Stimulated activated CD4-positive, alpha-beta T cell treated with anti-CD3 and anti-CD28 coated beads, Interleukin-1b, Interleukin-23, amount 100 ng/mL, for 1 hour (primary cell): ENCODE results near the gene HNRNPU.

ENCODE experiments used
- DNase-seq, 2 donors: peaks; one replicate each; pipeline ENCODE4 v3.0.0-alpha.2; 2020; ENCODE audit warnings: low read depth in 2 of 2

The HNRNPU gene

DNA sequence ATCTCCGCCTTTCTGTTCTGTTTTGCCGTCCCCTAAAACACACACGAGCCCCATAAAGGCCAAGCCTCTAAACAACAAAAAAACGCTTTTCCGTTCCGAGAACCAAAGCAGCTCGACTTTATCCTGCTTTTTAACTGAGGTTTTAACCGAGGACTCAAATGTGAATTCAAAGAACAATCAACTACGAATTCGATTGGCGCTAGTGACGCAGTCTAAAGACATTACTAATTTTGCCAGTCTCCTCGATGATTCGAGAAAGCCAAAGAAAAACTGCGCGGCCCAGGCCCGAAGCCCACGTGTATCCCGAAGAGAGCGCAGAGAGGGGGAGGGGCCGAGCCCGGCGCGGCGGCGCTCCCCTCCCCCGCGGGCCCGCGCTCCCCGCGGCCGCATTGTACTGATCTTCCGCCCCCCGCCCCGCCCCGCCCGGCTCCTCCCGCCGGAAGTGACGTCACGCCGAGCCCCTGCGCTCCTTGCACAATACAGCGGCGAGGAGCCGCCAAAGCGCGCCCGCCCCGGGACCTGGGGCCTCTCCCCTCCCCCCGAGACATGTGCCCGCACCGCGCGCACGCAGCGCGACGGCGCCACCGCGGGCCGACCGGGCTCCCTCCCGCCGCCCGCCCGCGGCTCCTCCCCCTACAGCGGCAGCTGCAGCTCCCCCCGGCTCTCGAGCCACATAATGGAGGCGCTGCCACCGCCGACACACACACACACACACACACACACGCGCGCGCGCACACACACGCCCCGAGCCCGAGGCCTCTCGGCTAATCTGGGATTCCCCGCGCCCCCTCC, 1.4 kb downstream of the HNRNPU start:
- DNase-seq, result peak; percentile 92 to 97

DNA sequence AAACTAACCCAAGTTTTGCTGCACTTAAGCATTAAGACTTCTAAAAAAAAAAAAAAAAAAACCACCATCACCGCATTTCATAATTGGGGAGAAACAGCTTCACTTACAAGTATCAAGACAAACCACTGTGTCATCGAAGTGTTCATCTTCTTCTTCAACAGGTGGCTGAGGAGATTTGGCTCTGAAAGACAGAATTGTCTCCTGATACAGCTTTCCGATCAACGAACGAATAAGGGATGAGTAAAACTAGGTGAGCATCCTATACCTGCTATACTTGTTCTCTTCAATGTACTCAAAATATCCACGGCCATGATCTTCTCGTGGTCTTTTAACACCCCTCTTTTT, 2.0 kb downstream of the HNRNPU start:
- DNase-seq, result no peak

DNA sequence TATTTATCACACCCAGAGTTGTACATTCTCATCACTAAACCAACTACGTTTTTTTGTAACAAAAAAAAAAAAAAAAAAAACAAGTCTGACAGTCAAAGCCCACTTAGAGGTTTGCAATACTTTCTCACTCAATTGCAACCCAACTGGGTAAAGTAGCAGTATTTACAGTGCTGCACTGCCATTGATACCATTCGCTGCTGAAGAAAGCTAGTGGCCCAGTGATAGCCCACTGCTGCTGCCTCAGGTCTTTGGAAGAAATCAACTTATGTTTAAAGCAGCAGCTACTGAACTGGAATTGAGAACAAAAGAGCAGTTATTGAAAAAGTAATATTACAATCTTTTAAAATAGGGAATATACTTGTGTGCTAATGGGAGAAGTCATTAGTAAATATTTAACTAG, 2.7 kb downstream of the HNRNPU start:
- no peak for DNase-seq

DNA sequence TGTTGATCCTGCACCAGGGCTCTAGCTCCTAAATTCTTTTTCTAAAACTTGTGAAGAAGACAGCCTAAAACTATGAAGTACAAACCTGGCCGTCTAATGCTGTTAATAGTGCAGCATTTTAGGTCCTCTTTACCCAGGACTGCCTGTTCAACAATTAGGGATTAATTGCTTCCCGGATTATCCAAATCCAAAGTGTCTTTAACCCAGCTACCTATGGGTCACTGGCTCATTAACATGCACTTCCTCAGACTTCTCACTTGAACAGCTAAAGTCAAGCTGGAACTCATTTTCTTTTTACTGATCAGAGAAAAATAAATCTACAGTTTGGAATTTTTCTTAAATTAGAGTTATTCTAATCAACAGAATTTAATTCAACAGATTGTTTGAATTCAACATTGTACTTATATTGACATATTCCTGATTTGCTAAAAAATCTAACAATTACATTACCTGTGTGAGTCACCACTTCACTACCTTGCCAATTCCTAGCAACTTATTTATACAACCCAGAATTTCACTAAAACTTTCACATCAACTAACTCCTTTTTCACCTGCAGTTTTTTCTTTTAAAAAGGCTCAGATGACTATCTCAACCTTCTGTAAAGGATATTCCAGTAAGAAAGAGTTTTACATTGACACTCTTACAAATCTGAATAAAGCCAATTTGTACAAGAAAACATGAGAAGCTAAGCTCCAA, 3.3 kb downstream of the HNRNPU start:
- no peak for DNase-seq

DNA sequence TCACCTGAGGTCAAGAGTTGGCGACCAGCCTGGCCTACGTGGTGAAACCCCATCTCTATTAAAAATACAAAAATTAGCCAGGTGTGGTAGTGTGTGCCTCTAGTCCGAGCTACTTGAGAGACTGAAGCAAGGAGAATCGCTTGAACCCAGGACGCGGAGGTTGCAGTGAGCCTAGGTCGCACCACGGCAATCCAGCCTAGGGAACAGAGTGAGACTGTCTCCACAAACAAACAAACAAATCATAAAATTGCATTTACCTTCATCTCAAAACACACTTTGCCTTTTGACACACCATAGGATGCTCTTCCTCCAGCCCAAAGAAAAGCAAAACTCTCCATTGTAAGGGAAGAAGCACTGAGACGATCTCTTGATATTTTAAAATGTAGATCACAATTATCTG, 4.3 kb downstream of the HNRNPU start:
- no peak for DNase-seq

DNA sequence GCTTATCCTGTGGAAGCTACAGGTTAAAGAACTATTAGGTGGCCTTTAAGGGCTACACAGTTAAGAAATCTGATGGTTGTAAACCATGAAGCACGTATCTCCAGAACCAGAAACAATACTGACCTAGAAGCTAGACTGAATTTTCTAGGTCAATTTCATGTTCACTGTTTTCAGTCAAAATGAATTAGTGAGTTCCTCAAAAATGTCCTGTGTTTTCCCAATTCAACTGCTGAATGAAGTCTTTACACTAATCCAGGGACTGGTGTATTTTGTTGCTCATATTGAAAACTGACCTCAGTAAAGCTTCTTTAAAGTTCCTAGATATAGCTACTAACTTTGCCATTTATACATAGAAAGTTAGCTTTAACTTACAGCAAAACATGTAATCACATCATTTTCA, 6.0 kb downstream of the HNRNPU start:
- no peak for DNase-seq

DNA sequence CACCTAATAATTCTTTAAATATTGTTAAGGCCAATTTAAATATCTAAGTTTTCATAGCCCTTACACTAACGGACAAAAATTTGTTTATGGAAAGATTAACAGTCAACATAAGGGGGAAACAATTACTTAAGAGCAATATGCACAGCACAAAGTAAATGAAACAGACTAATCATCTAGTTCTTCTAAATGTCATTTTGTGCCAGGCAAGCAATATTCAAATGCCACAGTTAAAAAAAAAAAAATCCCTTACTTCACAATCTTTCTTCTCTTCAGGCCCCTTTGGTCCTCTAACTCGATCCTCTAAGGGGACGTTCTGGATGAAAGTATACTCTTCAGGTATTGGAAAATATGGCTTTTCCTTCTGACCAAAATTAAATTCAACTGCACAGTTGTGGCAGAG, 6.6 kb downstream of the HNRNPU start:
- DNase-seq, result no peak

DNA sequence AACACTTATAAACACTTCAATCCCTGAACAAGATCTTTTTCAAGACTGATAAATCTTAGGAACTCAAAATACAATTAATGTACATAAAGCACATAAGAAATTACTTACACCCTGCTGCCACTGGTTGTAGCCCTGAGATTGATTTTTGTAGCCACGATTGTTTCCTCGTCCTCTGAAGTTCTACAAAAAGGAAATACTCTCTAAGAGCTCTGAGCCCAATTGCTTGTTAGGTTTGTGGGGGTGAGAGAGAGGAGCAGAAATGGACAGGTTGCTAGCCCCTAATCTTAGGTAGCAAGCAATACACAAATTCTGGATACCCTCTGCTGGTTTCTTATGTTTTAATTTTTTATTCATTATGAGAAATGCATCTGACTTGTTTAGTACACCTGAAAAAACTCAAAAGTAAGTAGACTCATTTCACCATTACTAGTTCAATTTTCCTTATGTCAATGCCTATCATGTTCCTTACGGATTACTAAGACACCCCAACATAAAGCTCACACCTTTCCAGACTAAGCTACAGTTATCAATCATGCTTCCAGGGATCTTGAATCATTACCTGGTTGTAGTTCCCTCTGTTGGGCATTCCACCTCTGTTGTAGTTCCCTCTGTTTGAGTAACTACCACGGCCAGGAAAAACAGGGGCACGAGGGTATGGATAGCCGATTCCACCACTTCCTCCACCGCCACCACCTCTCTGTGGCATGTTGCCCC, 9.3 kb downstream of the HNRNPU start:
- DNase-seq, result no peak

DNA sequence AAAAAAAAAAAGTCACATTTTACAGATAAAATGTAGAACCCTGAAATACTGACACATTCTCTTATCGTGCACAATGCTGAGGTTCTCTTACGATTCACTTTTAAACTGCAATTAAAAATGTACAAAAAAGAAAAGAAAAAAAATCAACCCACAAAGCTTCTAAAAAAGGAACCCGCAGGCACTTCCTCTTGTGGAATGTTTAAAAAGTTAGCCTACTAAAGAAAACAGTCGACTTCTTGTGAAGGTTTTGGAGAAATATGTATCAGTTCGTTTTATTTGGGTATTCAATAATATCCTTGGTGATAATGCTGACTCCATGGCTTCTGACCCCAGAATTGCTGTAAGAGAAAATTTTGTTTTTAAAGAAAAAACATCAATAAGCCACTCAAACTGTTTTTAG, 10.2 kb downstream of the HNRNPU start:
- DNase-seq, result no peak

DNA sequence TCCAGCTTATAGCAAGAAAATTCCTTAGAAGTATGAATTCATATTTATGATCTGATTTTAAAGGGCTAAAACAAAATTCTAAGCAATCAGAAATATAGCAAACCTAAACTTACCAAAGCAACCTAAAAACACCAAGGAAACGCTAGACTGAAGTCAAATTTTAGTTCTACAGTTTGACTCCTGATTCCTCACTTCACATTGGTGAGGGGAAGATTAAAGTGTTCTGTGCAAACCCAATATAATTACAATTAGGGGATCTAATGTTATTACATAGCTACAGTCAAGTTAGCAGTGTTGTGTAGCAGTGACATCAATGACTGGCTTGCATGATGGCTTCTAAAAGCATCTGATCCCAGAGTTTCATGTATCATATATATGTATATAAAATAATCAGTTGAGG, 11.6 kb downstream of the HNRNPU start:
- DNase-seq, result no peak

DNA sequence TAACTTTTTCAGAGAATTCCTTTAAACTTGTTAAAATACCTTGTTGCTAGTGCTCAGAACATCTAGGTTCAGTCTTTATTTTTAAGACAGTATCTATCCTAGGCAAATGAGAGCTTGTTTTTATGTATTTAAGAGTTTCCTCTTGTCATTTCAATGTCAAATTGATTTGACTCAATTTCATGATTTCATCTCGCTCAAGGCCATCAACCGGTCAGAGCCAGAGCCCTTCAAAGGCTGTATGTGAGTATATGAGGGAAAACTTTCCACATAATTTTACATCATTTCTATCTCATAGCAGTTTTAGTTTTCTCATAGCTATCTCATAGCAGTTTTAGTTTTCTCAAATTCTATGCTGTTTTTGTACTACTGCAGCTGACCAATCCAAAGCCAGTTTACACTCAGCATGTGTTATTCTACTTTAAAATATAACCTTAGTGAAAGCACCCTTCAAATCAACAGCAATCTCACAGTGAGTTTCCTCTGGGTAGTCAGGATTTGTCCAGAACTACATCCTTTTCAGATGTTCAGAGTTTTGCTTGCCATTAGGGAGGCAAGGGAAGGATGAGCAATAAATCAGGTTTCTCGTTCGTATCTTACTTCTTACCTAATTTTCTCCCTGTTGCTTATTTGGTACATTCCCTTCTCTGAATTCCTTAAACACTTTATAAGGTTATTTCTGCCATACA, 12.7 kb downstream of the HNRNPU start:
- no peak for DNase-seq

DNA sequence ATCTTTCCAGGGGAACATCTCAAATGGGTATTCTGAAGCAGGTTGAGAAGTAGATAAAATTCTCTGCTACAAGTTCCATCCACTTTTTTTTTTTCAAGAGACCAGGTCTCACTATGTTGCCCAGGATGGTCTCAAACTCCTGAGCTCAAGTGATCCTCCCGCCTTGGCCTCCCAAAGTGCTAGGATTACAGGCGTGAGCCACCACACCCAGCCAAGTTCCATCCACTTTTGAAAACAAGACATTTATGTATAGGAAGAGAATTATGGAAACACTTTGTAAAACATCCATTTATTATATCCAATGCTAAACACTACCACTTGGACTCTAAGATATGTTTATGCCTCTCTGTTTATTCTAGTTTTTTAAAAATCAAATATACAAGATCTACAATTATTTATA, 13.4 kb downstream of the HNRNPU start:
- no peak for DNase-seq

DNA sequence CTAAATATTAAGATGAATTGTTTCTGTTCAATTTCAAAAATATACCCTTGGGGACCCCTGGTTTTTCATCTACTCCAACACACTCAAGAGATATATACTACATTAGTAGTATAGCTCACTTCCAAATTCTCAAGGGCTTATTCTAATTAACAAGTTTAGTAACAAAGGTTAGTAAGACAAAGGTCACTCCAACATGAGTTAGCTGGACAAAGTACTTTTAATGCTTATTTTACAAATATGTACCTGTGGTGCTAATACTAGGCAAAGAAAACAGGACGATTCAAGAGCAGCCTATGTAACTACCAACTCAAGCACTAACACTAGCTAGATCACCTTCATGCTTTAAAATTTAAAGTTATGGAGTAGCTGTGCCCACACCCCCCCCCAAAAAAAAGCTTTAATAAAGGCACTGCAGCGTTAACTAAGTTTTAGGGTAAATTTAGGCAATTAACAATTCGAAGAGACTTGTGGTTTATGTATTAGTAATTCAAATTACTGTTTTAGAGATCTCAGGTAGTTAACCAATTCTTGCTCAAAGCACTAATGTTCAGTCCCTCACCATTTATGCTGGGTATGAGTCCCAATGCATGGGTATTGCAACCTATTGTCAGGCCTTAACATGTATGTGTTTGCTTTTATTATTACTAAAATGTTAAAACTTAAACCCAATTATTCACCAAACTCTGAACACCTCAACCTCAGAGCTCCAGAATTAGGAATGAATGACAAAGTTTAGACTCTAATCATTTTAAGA, 14.1 kb downstream of the HNRNPU start:
- DNase-seq, result no peak

DNA sequence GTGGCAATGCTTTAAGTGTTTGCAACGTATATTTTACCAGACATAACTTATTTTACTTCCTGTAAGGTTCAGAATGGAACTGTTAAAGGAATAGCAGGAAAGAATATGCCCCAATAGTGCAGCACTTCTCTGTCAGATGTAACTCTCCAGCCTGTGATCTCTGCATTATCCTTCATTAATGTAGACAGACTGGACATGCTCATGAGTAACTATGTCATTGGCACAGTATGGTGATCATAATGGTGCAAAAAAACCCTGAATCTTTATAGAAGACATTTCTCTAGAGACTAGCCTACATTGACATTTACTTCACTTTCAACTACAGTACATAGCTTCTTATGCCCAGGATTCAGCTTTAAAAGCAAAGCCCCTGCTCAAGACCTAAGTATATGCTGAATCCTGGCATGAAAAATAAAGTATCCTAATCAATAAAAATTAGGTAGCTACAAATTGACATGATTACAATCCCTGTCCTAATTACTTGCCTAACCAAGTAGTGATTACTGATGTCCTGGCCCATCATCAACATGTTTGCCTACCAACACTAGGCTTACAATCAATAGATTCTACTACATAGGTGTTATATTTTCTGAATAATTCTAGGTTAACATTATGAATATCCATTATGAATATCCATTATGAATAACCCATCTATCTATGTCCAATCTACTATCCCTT, 15.0 kb downstream of the HNRNPU start:
- DNase-seq, result no peak

DNA sequence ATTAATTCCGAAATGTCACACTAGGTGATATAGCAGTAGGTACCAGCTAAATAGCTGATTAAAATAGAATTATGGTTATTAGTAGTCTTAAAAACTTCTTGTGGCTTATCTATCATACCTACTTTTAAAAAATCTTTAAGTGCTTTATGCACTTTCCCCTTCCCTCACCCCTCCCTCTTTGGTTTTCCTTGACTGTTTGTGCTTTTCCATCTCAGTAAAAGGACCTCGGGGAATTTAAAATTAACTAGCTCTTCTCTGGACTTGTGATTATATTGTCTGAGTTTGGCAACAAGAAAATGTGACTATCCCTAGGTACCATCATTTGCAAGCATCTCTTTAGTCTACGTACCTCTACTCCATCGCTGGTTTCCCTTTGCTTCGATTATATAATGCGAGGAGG, 17.7 kb downstream of the HNRNPU start:
- no peak for DNase-seq

DNA sequence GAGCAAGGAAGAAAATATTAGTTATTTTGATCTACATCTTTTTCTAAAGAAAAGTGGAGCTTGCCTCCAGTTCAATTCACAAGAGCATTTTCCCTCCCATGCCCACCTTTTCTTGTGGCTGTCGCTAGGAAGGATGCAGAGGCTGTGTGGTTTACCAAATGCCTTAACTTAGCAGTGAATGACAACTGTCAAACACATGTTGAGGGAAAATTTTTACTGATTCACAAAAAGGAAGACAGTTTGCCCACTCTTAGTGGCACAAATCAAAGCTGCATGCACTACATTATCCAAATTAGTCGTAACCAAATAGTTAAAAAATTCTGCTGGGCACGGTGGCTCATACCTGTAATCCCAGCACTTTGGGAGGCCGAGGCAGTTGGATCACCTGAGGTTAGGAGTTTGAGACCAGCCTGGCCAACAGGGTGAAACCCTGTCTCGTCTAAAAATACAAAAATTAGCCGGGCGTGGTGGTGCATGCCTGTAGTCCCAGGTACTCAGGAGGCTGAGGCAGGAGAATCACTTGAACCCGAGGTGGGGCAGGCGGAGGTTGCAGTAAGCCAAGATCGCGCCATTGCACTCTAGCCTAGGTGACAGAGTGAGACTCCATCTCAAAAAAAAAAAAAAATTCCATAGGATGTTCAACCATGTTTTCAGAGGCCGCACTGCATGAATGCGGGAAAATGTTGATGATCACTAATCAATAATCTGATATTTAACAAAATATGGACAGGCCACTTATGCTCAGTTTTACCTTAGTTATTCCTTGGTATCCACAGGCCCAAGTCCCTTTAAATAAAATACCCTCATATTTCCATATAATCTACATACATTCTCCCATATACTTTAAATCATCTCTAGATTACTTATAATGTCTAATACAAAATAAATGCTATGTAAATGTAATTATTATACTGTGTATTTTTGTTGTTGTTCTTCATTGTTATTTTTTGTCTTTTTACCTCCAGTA, 19.9 kb downstream of the HNRNPU start:
- no peak for DNase-seq

DNA sequence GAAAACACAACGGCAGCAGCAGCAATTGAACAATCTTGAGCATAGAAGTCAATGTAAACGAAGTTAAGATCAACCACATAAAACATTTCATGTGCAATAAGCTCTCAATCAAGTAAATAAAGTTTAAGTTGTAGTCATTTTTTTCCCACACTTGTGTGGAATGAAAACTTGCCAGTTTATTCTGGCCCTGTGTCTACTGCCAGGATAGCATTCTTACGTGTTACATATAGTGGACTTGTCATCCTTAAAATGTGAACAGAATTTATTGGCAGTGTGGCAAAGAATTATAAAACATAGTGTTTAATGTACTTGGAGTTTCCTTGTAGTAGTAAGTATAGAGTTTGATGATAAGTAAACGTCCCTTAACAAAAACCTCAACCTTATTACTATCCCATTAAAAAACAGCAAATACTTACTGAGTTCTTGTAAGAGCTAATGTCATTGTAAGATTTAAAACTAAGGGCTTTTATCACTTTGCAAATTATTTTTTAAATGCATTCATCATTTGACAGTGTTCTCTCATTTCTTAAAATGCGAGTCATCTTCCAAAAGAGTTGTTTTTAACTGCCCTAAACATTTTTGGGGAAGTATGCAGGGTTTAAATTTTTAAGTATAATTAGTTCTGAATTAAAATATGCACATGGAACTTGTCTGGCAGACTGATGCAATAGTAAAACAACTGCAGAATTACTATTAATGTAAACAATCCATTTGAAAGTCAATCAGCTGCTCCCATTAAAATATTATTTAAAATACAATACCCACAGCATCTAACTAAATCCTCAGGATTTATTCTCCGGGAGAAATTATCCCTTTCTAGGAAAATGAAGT, 21.0 kb downstream of the HNRNPU start:
- DNase-seq, result no peak

DNA sequence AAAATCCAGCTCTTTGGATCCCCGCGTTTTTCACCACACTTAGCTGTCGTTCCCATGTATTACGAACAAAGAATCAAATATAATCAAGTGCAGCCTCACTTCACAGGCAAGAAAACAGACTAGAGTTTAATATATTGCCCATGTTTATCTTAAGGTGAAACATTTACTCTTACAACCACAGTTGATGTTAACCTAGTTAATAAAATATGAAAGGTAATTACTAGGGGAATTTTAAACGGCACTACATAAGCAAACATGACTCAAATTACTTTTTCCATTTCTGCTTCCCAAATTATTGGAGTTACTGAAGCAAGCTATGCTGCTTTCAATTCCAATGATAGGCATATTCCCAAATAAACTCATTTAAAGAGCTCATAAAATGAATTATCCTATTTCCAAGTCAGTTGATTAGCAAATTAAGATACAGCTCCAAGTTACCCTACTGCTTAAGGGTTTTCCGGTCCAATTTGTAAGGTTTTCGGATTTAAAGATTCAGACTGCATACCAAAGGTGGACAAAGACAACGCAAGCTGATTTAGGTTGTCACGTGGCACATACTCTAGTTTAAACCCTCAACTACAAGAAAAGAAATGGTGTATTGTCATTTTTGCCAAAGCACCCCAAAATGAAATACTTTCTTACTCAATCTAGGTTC, 22.9 kb downstream of the HNRNPU start:
- DNase-seq, result no peak
